DMS79 (cell line): ENCODE data around the gene SELENOH.

Experiments used
- DNase-seq: peaks from one replicate; lab custom pipeline; 2025; lab: John Stamatoyannopoulos, UW

Gene SELENOH

DNA sequence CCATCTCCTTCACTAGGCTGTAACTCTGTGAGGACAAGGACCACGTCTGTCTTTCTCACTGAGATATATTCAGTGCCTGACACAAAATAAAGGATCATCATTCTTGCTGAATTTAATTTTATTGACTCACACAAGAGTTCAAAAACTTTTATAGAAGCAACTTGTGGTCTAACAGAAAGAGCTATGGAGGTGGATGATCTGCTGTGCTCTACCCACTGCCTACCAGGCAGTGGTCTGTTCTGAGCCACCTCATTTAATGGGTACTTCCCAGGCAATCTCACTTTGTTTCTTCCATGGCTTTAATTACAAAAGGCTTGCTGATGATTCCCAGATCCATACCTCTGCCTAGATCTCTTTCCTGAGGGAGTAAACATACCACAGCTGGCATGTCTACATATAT, 5.6 kb downstream of the SELENOH start:
- DNase-seq, result no peak

GRCh38 chr11:57751176-57751575, 9.9 kb downstream of the SELENOH start:
- DNase-seq, result no peak

GRCh38 chr11:57751676-57752253, 10.5 kb downstream of the SELENOH start, which contains the start of gene BTBD18:
Gene BTBD18, minus strand, starts transcription at chr11:57751819. Its CDS starts 631 bp downstream, at chr11:57751188.
- DNase-seq, result no peak

DNA sequence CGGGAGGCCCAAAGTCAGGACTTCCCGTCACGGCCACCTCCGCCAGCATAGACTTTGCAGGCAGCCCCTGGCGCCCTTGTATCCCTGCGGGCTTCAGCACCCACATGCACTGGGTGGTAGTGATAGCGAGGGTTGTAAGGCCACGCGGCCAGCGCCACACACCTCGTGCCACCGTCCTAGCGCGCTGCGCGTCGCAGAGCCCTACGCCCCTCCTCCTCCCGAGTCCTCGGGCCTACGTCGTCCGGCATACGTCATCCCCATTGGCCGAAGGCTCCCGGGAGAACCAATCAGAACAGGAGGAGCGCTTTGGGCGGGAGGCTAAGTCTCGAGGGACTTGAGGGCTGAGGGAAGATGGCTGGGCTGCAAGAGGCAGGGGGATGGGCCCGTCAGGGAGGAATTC, 11.7 kb downstream of the SELENOH start:
- DNase-seq, result no peak

GRCh38 chr11:57758174-57758573, 16.9 kb downstream of the SELENOH start:
- no peak for DNase-seq

- DNase-seq, result no peak
Observed at GRCh38 chr11:57761301-57762234, 20.3 kb downstream of the SELENOH start, which contains the start of gene CTNND1. Gene CTNND1, plus strand, starts transcription at chr11:57761802. Its CDS starts 29,677 bp downstream, at chr11:57791479.

DNA sequence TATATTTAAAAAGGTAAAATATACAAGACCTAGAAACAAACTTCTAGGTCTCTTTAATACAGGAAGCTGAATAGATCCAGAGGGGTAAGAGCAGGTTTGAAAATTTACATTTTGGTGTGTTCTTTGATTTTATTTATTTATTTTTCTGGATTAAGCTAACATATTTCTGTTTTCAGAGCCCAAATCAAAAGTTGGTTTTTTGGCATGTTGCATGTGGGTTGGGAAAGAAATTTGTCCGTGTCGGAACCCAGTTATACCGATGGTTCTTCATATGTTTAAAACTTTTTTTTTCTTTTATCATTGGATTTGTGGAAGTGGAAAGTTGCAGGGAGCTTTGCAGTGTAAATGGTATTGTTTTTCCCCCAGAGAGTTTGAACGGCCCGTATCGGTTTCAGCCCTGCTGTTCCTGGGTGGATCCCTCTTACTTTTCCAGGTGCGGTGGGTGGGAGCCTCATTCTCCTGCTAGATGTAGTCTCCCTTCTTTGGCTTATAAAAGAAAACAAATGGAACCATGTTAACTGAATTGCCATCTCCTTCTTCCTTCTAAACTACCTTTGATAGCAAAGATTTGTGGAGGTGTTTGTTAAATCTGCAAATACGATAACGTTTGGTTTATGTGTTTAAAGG, 21.1 kb downstream of the SELENOH start:
- DNase-seq, result no peak

DNA sequence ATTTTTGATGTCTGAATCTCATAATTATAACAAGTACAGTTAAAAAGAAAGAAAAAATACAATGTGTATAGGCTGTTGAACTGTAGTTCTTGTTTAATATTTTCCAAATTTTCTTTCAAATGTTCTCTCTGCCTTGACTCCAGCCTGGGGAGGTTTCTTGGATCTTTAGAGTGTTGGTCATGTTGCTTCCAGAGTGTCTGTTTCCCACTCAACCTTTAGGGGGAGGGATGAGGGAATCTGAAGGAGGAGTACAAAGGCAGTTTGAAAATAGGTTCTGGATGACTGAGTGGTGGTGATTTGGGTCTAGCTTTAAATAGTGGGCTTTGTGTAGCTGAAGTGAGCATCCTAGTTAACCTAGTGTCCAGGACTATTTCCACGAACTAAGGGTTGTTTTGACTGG, 22.3 kb downstream of the SELENOH start:
- DNase-seq, result no peak

GRCh38 chr11:57764021-57764420, 22.7 kb downstream of the SELENOH start:
- no peak for DNase-seq

- DNase-seq, result no peak
Observed at GRCh38 chr11:57764566-57764965, 23.3 kb downstream of the SELENOH start.

DNA sequence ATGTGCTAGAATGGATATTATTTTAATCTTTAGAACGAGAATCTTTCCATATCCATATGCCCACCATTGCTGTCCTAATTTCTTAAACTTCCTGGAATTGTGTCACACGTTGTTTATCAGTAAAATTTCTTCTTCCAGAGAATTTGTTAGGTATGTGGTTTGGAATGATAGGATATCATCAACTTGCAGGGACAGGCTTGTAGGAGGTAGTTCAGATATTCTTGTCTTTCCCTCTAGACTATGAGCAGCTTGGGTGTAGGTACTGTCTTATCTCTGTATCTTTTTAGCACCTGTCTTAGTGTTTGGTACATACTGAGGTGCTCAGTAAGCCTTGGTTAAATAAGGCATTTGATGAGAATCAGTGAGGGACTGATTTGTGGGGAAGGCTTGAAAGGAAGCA, 23.7 kb downstream of the SELENOH start:
- no peak for DNase-seq

- DNase-seq, result no peak
Observed at GRCh38 chr11:57770793-57771192, 29.5 kb downstream of the SELENOH start.

- DNase-seq, result no peak
Observed at GRCh38 chr11:57771365-57771764, 30.1 kb downstream of the SELENOH start.

- no peak for DNase-seq
Observed at GRCh38 chr11:57772562-57772961, 31.3 kb downstream of the SELENOH start.

- no peak for DNase-seq
Observed at GRCh38 chr11:57773026-57773598, 31.8 kb downstream of the SELENOH start.

GRCh38 chr11:57775491-57775890, 34.2 kb downstream of the SELENOH start:
- no peak for DNase-seq

DNA sequence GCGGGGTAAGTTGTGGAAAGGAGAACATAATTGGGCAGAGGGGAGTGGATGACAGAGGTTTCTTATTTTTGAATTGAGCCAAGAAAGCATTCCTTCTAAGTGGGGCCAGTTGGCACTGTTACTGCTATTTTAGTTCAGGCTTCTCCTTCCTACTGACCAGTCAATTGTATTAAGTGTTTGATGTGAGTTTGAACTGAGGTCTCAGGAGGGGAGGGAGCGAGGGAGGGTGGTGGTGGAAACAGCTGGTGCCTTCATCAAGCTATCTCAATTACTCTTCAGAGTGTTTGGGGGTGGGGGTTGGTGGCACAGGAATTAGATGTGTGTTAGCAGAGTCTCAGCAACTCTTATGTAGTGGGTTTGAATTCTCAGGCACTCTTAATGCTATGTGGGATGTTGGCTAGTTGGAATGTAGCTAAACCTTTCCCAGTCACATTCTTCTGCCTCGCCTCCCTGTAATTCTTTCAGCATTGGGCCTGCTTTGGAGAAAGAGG, 34.8 kb downstream of the SELENOH start:
- no peak for DNase-seq

DNA sequence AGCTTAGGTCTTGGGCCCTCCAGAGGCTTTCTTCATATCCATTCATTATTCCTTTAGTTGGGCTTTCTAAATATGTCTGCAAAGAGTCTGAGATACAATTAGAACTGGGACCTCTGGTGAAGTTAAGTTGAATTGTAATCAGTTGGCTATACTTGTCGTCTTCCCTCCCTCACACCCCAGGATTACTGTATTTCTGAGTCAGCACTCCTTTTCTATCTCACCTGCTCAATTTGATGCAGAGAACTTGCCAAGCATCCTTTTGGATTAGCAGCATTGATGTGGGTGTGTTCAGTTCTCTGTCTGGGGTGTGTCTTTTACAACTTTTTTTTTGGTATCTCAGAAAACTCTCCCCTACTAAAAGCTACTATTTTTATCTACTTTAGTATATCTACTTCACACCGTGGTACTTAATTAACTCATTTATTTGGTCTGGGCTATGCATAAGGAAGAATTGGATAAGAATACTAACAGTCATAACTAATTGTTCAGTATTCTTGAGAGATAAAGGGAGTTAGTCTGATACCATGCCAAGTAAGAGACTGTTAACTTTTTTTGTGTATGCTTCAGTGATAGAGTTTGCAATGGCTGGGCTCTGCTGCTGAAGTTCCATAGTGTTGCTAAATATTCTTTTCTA, 35.4 kb downstream of the SELENOH start:
- no peak for DNase-seq

- no peak for DNase-seq
Observed at GRCh38 chr11:57777969-57778317, 36.7 kb downstream of the SELENOH start.

DNA sequence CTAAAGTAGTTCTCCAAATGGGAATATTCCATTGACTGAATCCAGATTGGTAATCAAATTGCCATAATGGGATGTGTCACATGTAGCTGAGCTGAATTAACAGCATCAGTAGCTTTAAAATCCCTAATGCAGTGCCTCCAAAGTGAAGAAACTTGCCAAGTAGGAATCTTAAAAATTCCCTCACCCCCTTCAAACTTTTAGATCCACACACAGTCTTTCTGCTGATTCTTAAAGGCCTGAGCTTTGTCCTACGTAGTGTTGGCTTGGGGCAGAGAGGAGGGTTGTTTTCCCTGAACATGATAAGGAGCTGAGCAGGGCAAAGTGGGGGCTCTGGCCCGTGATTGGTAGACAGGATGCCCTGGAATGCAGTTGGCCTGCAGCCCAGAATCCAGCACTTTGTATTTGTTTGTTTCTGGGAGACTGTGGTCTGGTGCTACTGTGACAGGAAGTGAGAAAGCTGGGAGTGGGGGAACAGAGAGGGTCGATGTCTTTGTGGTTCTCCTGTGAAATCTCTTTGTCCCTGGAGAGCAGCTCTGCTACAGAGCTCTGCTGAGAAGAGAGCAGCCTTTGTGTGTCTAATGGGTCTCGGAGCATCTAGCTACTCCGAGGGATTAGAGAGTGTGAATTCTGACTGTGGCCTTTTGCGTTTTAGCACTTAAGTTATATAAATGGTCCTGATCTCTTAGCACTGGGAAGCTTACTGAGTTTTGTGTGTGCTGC, 37.2 kb downstream of the SELENOH start:
- peak; percentile 79 for DNase-seq

DNA sequence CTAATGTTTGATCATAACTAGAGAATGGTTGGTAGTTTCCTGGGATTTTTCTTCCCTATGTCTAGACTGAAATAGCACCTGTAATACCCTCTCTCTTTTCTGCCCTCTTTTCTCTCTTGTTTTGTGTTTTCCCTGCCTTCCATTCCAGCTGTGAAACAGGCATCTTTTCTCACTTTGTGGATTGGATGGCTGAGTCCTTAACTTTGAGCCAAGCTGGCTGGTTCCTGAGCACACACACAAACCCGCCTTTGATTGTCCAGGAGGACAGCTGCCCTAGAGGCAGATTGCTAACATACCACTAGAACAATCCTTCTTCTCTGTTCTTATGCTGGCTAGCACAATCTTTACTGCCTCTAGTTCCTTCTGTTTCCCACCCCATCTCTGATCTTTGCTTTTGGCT, 38.0 kb downstream of the SELENOH start:
- DNase-seq, result no peak
